ENCODE measurements around the gene CAP2. TPM values are rescaled to one million over a fixed set of nuclear protein-coding genes. Genes with fewer than 3 reads are reported as not detected.

The CAP2 gene
- total RNA-seq, 1 donor from 2014 or later, result 5.5 TPM

DNA sequence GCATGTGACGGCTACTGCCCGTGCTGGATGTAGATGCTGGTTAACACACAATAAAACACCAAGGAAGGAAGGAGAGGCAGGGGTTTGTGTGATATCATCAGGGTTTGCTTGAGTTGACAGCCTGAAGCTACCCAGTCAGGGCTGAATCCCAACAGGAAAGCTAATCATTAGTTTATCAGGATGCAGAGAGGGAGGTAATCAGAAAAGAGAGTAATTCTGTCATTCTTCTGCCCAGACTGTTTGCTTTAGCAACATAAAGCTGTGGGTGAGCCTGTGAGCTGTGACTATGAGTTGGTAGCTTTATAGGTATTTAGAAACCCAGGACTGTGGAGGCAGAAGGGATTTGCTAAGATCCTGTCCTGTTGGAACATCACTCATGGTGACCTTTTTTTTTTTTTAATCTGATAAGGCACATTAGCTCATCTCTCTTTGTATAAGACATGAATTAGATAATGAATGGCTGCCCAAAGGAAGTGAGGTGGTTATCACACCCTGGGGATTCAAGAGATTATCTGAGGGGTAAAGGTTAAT lies 79.3 kb downstream of the CAP2 start:
- TF ChIP-seq CTCF (conservative IDR thresholded peaks at IDR 0.05; ENCODE audit: low read depth, low read length), result no peak
- DNase-seq (ENCODE audit: low read depth), result peak; percentile 73
- H3K4me3 ChIP-seq (ENCODE audit: low read depth, low read length), result no peak overlapping the region

- no peak for TF ChIP-seq CTCF (conservative IDR thresholded peaks at IDR 0.05; ENCODE audit: low read depth, low read length)
- H3K4me3 ChIP-seq (ENCODE audit: low read depth, low read length), result no peak overlapping the region
- DNase-seq (ENCODE audit: low read depth), result no peak
Measured at GRCh38 chr6:17473554-17473953, 80.2 kb downstream of the CAP2 start.

DNA sequence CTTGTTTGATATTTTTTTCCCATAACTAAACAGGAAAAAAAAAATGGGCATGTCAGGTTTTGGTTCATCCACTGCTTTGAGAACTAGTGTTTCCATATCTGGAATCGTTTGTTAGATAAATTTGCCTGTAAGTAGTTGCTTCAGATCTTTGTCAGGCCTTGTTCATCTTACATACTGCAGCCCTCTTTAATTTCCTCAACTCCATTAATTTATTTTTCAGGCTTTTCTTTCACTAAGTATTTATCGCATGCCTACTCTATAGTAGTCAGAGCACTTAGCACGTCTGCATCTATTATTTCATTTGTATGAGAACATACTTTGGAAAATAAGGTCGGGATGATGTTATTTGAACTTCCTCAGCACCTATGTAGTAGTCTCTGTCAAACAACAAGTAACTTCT lies 80.9 kb downstream of the CAP2 start:
- DNase-seq (ENCODE audit: low read depth), result no peak
- H3K4me3 ChIP-seq (ENCODE audit: low read depth, low read length), result no peak overlapping the region
- TF ChIP-seq CTCF (conservative IDR thresholded peaks at IDR 0.05; ENCODE audit: low read depth, low read length), result no peak

GRCh38 chr6:17475606-17476244 lies 82.3 kb downstream of the CAP2 start:
- no peak for DNase-seq (ENCODE audit: low read depth)
- H3K4me3 ChIP-seq (ENCODE audit: low read depth, low read length), result no peak overlapping the region
- TF ChIP-seq CTCF (conservative IDR thresholded peaks at IDR 0.05; ENCODE audit: low read depth, low read length), result no peak

DNA sequence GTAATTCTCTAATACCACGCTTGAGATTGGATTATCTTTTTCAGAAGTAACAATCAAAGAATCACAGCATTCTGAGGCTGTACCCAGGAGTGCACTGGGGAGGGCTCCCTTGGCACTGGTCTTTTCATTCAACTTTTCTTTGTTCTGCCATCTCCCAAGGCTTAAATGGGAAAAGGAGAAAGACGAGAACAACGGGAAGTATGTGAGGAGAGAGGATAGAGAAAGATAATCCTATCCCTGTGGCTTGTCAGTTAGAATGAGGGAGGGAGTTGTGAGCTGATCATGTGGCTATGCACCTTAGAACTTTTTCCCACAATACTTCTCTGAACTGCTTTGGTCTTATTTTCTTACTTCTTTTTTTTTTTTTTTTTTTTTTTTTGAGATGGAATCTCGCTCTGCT lies 83.1 kb downstream of the CAP2 start:
- no peak for TF ChIP-seq CTCF (conservative IDR thresholded peaks at IDR 0.05; ENCODE audit: low read depth, low read length)
- DNase-seq (ENCODE audit: low read depth), result no peak
- no peak overlapping the region for H3K4me3 ChIP-seq (ENCODE audit: low read depth, low read length)

DNA sequence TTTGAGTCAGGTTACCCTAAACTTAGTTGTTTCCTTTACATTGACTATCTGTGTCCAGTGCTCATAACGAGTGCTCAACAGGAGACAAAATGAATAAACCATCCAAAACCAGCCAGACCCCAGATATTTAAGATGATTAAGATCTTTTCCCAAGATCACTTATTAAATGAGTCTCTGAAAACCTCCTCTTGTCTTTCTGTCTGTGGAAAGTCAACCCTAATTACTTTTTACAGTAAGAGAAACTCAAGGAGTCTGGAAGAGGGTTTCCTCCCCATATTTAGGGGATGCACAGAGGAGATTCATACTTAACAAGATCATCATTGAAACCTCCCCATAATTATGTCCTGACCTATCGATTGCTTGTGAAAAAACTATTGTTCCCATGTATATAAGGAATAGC lies 84.0 kb downstream of the CAP2 start:
- H3K4me3 ChIP-seq (ENCODE audit: low read depth, low read length), result no peak overlapping the region
- no peak for TF ChIP-seq CTCF (conservative IDR thresholded peaks at IDR 0.05; ENCODE audit: low read depth, low read length)
- no peak for DNase-seq (ENCODE audit: low read depth)

Measured in epithelial cell of proximal tubule (primary cell).